Large intestine (tissue), 3 donors: ENCODE results near the gene SERGEF. TPM values are rescaled to one million over a fixed set of nuclear protein-coding genes. Genes with fewer than 3 reads are reported as not detected.

ENCODE experiments used
- DNase-seq, 2 donors: peaks; one replicate each; pipeline versions ENCODE4 v3.0.0 to v3.0.0-alpha.2; 2013
- H3K27ac ChIP-seq: one replicate; pipeline ENCODE4 v1.5.1; 2013; ENCODE audit warnings: low read length
- H3K27me3 ChIP-seq: 2 replicates; pipeline ENCODE4 v1.6.1; 2013; ENCODE audit warnings: low read length; ENCODE audit not compliant: control insufficient read depth, insufficient read depth
- H3K36me3 ChIP-seq: 2 replicates; pipeline ENCODE4 v1.6.1; 2013; ENCODE audit warnings: low read length; ENCODE audit not compliant: control insufficient read depth, insufficient read depth
- H3K4me1 ChIP-seq: one replicate; pipeline ENCODE4 v1.6.1; 2013; ENCODE audit warnings: low read length; ENCODE audit not compliant: control insufficient read depth, insufficient read depth
- H3K4me3 ChIP-seq: one replicate; pipeline ENCODE4 v1.5.1; 2013; ENCODE audit warnings: low read length
- H3K9me3 ChIP-seq: one replicate; pipeline ENCODE4 v1.6.1; 2013; ENCODE audit warnings: mild to moderate bottlenecking, low read depth, low read length, moderate library complexity; ENCODE audit not compliant: control insufficient read depth
- WGBS: methylation state at CpG from one replicate; pipeline ENCODE4 v1.1.5; 2013; ENCODE audit warnings: low lambda C conversion rate; ENCODE audit not compliant: insufficient coverage; 5-methylcytosine and 5-hydroxymethylcytosine counted together
- polyA plus RNA-seq: library from polyadenylated mRNA; unstranded; fragments of 120-200 nt; gene quantifications from one replicate; pipeline ENCODE4 v1.2.1, GENCODE V29; 2013

SERGEF gene
- polyA plus RNA-seq, 1 donor: 19.7 TPM

- H3K9me3 ChIP-seq: no peaks in the 10 kb centered on the region
- DNase-seq: no peak
- WGBS: no CpG with 5 or more reads among the region's 1 CpG
- no peaks in the 10 kb centered on the region for H3K4me1 ChIP-seq
- H3K27ac ChIP-seq: no peak overlapping the region
- H3K27me3 ChIP-seq: no peaks in the 10 kb centered on the region
- H3K4me3 ChIP-seq: no peak overlapping the region
- H3K36me3 ChIP-seq: no peaks in the 10 kb centered on the region
These were observed 81.3 kb downstream of the SERGEF start for GRCh38 chr11:17931595-17931994.

DNA sequence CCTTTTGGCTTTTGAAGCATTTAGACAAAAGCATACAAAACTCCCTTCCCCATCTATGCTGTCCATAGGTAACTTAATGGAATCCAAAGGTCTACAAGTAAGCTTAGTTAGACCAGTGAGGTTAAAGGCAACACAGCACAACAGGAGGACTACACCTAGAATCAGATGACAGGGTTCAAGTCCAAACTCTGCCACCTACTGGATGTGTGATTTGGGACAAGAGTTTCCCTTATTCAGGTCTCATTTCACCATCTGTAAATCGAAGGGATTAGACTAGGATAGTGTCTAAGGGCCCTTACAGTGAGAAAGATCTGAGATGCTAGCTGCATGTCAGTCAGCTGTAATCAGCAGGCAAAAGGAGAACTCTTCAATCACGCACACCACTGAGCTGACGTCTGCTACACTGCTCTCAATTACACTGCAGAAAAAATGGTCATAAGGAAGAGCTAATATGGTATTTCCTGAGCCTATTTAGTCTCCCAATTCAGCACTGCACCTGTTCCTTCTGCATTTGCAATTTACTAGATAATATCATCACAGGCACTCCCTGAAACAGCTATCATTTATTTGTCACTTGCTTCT lies 82.2 kb downstream of the SERGEF start:
- Histone ChIP-seq H3K27ac (no peak overlapping the region), H3K4me1 (no peaks in the 10 kb centered on the region), H3K9me3 (no peaks in the 10 kb centered on the region), H3K4me3 (no peak overlapping the region), H3K36me3 (no peaks in the 10 kb centered on the region), H3K27me3 (no peaks in the 10 kb centered on the region)
- WGBS: no CpG with 5 or more reads among the region's 3 CpGs
- DNase-seq: no peak

DNA sequence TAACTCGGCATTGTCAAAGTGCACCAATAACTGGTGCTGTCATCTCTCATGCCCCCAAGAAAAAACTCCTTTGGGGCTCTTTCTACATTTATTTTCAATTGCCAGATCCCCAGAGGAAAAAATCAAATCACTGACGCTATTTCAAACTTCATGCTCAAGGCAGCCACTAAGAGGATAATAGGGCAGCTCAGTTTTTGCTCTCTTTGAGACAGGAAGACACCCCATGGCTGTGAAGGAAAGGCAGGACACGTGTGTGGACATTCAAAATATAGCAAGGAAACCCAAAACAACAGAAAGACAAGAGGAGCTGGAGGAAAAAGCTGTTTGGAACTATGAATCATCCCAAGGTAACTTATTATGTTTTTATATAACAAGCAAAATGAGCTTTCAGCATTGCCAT lies 83.7 kb downstream of the SERGEF start:
- H3K36me3 ChIP-seq: no peaks in the 10 kb centered on the region
- H3K4me3 ChIP-seq: no peak overlapping the region
- no peaks in the 10 kb centered on the region for H3K27me3 ChIP-seq
- 100% methylated on average over 1 of the region's 3 CpGs for WGBS
- H3K4me1 ChIP-seq: no peaks in the 10 kb centered on the region
- H3K9me3 ChIP-seq: no peaks in the 10 kb centered on the region
- H3K27ac ChIP-seq: no peak overlapping the region
- DNase-seq: no peak

GRCh38 chr11:17927681-17928343 lies 85.0 kb downstream of the SERGEF start:
- Histone ChIP-seq H3K4me1 (no peaks in the 10 kb centered on the region), H3K27ac (no peak overlapping the region), H3K9me3 (no peaks in the 10 kb centered on the region), H3K4me3 (no peak overlapping the region), H3K36me3 (peaks cover 3% of the 10 kb centered on the region), H3K27me3 (no peaks in the 10 kb centered on the region)
- DNase-seq: no peak
- no CpG with 5 or more reads among the region's 3 CpGs for WGBS

- WGBS: no CpG with 5 or more reads among the region's 3 CpGs
- no peak overlapping the region for H3K4me3 ChIP-seq
- DNase-seq: no peak
These were observed 85.8 kb downstream of the SERGEF start for GRCh38 chr11:17927041-17927440.

GRCh38 chr11:17924713-17925112 lies 88.1 kb downstream of the SERGEF start:
- H3K4me1 ChIP-seq: no peaks in the 10 kb centered on the region
- H3K4me3 ChIP-seq: no peak overlapping the region
- peaks cover 3% of the 10 kb centered on the region for H3K36me3 ChIP-seq
- no peaks in the 10 kb centered on the region for H3K27me3 ChIP-seq
- H3K27ac ChIP-seq: no peak overlapping the region
- H3K9me3 ChIP-seq: no peaks in the 10 kb centered on the region
- no peak for DNase-seq
- 92% methylated on average over 2 of the region's 3 CpGs for WGBS

More at GRCh38 chr11:17927041-17927440, 85.8 kb downstream of the SERGEF start:
- Histone ChIP-seq H3K27ac (no peak overlapping the region), H3K9me3 (no peaks in the 10 kb centered on the region), H3K4me1 (no peaks in the 10 kb centered on the region), H3K27me3 (no peaks in the 10 kb centered on the region), H3K36me3 (peaks cover 3% of the 10 kb centered on the region)

GRCh38 chr11:17923217-17923616 lies 89.6 kb downstream of the SERGEF start:
- Histone ChIP-seq H3K9me3 (no peaks in the 10 kb centered on the region), H3K36me3 (peaks cover 3% of the 10 kb centered on the region), H3K27ac (no peak overlapping the region), H3K4me3 (no peak overlapping the region), H3K27me3 (no peaks in the 10 kb centered on the region), H3K4me1 (no peaks in the 10 kb centered on the region)
- no peak for DNase-seq
- no CpG with 5 or more reads among the region's 3 CpGs for WGBS

- Histone ChIP-seq H3K9me3 (no peaks in the 10 kb centered on the region), H3K4me1 (no peaks in the 10 kb centered on the region), H3K4me3 (no peak overlapping the region), H3K27ac (no peak overlapping the region), H3K27me3 (no peaks in the 10 kb centered on the region), H3K36me3 (peaks cover 3% of the 10 kb centered on the region)
- 67% methylated on average over 1 of the region's 2 CpGs for WGBS
- no peak for DNase-seq
These were observed 90.4 kb downstream of the SERGEF start for GRCh38 chr11:17922416-17922788.

DNA sequence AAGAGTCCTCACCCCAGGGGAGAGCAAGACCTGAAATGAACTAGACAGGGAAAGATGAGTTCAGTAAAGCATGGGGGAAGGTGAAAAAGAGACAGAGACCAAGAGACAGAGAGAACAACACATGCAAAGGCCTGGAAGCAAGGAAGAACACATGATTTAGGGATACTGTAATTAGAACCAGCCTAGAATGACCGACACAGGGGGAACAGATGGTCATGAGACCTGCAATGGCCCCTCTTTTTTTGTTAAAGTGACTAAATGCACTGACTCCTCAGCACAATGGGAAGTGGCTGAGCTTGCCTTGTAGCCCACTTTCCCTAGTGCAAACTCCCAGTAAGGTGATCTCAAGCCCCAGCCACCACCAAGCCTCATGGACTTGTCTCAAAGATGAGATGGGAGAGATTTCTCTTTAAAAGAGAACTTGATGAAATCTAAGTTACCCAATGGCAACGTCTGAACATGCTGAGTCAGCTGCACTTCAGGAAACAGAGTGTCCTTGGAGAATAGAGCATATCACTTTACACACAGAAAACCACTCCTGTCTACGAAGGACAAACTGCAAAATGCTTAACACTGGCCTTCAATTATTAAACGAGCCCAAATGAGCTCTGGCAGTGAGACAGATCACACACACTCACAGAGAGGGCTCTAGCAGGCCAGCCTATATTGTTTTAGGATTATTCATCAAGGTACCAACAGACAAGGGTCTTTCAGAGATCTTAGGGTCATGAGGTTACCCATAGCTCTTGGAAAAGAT lies 91.0 kb downstream of the SERGEF start:
- no peak overlapping the region for H3K27ac ChIP-seq
- WGBS: no CpG with 5 or more reads among the region's 4 CpGs

DNA sequence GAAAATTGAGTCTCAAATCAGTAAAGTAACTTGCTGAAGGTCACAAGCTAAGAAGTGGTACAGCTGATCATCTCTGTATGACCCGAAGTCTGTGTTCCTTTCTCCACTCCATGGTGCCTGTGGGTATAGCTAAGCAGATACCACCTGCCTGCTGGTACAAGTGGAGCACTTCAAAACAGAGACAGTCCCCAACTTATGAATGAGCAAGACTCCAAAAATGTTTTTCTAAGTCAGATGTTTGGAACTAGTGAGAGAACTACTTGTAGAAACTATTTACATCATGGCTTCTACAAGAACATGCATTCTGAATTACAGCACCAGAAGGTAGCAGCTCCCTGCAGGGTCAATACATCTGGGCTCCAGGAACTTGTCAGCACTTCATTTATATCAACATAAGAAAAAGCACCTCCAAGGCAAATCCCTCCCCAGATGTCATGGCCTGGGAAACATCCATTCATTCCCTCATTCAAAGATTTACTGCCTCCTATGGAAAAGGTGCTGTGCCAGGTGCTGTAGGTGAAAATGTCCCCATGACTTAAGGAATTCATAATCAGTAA lies 94.7 kb downstream of the SERGEF start:
- Histone ChIP-seq H3K4me3 (no peak overlapping the region), H3K9me3 (no peaks in the 10 kb centered on the region), H3K27me3 (no peaks in the 10 kb centered on the region), H3K36me3 (peaks cover 3% of the 10 kb centered on the region), H3K4me1 (no peaks in the 10 kb centered on the region), H3K27ac (no peak overlapping the region)
- DNase-seq: no peak
- WGBS: no CpG with 5 or more reads among the region's 1 CpG

More for the DNA sequence above, 91.0 kb downstream of the SERGEF start:
- Histone ChIP-seq H3K4me3 (no peak overlapping the region), H3K9me3 (no peaks in the 10 kb centered on the region), H3K36me3 (peaks cover 3% of the 10 kb centered on the region), H3K27me3 (no peaks in the 10 kb centered on the region), H3K4me1 (no peaks in the 10 kb centered on the region)
- peak in 1 of 2 donors; percentile 20 for DNase-seq
